WTC11 (cell line): ENCODE results near the gene PIGU. TPM values are rescaled to one million over a fixed set of nuclear protein-coding genes. Genes with fewer than 3 reads are reported as not detected.
A peak's percentile ranks its signal among the peaks of the same experiment; 100 is the strongest.

ENCODE experiments used
- ATAC-seq: fragments of 200-7000 bp; cut with Tn5 transposase; 2 replicates; pipeline ENCODE4 v1.10.0; 2021; ENCODE audit warnings: mild to moderate bottlenecking, moderate library complexity
- CTCF ChIA-PET: fragments of 300-600 bp; sonication (Branson Sonifier 250); formaldehyde crosslinking; loops from one replicate; lab custom pipeline; 2021; ENCODE audit warnings: antibody characterized with exemption; lab: Charles Lee
- POLR2A ChIA-PET: fragments of 350-600 bp; sonication (Branson Sonifier 250); formaldehyde crosslinking; loops from one replicate; lab custom pipeline; 2021; ENCODE audit warnings: antibody characterized with exemption; lab: Charles Lee
- DNase-seq: peaks from one replicate; pipeline ENCODE4 v3.0.0; 2021; ENCODE audit warnings: low spot score
- H3K27ac Mint-ChIP-seq: 2 replicates; pipeline ENCODE4 v1.8.0; 2021; ENCODE audit warnings: mixed read lengths
- H3K27me3 Mint-ChIP-seq: 2 replicates; pipeline ENCODE4 v1.8.0; 2021; ENCODE audit warnings: low read depth, mild to moderate bottlenecking, moderate library complexity, mixed read lengths
- H3K36me3 Mint-ChIP-seq: 2 replicates; pipeline ENCODE4 v1.8.0; 2021; ENCODE audit warnings: mixed read lengths
- H3K4me1 Mint-ChIP-seq: 2 replicates; pipeline ENCODE4 v1.8.0; 2022; ENCODE audit warnings: mixed read lengths
- H3K4me3 Mint-ChIP-seq: 2 replicates; pipeline ENCODE4 v1.8.0; 2021; ENCODE audit warnings: mild to moderate bottlenecking, moderate library complexity, mixed read lengths
- H3K9me3 Mint-ChIP-seq: 2 replicates; pipeline ENCODE4 v1.8.0; 2021; ENCODE audit warnings: mixed read lengths
- ATF2 ChIP-seq: sonication (generic); formaldehyde crosslinking; IDR thresholded peaks from 2 replicates; pipeline ENCODE4 v1.8.1; 2022; ENCODE audit warnings: low read depth, missing genetic modification reagents, borderline replicate concordance
- ATF3 ChIP-seq: sonication (generic); formaldehyde crosslinking; conservative IDR thresholded peaks from 2 replicates; pipeline ENCODE4 v1.8.1; 2022; ENCODE audit warnings: mild to moderate bottlenecking, missing genetic modification reagents
- CREB1 ChIP-seq: sonication (generic); formaldehyde crosslinking; IDR thresholded peaks from 2 replicates; pipeline ENCODE4 v1.8.0; 2023; ENCODE audit warnings: mild to moderate bottlenecking, missing genetic modification reagents
- E2F1 ChIP-seq: sonication (generic); formaldehyde crosslinking; IDR thresholded peaks from 2 replicates; pipeline ENCODE4 v1.8.0; 2022; ENCODE audit warnings: mild to moderate bottlenecking, missing genetic modification reagents
- E2F5 ChIP-seq: sonication (generic); formaldehyde crosslinking; IDR thresholded peaks from 2 replicates; pipeline ENCODE4 v1.8.1; 2022; ENCODE audit warnings: mild to moderate bottlenecking, moderate library complexity, missing genetic modification reagents
- ETV6 ChIP-seq: sonication (generic); formaldehyde crosslinking; IDR thresholded peaks from 2 replicates; pipeline ENCODE4 v1.8.1; 2022; ENCODE audit warnings: mild to moderate bottlenecking, missing genetic modification reagents
- FOXK1 ChIP-seq: sonication (generic); formaldehyde crosslinking; IDR thresholded peaks from 2 replicates; pipeline ENCODE4 v1.8.0; 2022; ENCODE audit warnings: mild to moderate bottlenecking, moderate library complexity, missing genetic modification reagents
- GRHL2 ChIP-seq: fragments of 250-450 bp; sonication (Bioruptor Pico); IDR thresholded peaks from 2 replicates; pipeline ENCODE4 v1.8.0; 2022; ENCODE audit warnings: mild to moderate bottlenecking, moderate library complexity; ENCODE audit not compliant: insufficient replicate concordance, severe bottlenecking
- GTF2I ChIP-seq: fragments of 250-450 bp; sonication (Bioruptor Pico); conservative IDR thresholded peaks from 2 replicates; pipeline ENCODE4 v1.4.0; 2021; ENCODE audit warnings: mild to moderate bottlenecking
- IRF1 ChIP-seq: sonication (generic); formaldehyde crosslinking; IDR thresholded peaks from 2 replicates; pipeline ENCODE4 v1.8.0; 2023; ENCODE audit warnings: missing genetic modification reagents
- JAZF1 ChIP-seq: fragments of 250-450 bp; sonication (Bioruptor Pico); IDR thresholded peaks from 2 replicates; pipeline ENCODE4 v1.9.0; 2021; ENCODE audit warnings: moderate library complexity, mild to moderate bottlenecking, inconsistent platforms
- NR1H2 ChIP-seq: sonication (generic); formaldehyde crosslinking; IDR thresholded peaks from 2 replicates; pipeline ENCODE4 v1.9.0; 2021; ENCODE audit warnings: mild to moderate bottlenecking, moderate library complexity, missing genetic modification reagents
- OVOL2 ChIP-seq: fragments of 250-450 bp; sonication (Bioruptor Pico); IDR thresholded peaks from 2 replicates; pipeline ENCODE4 v1.9.0; 2021; ENCODE audit warnings: mild to moderate bottlenecking, borderline replicate concordance
- PRDM15 ChIP-seq: sonication (generic); formaldehyde crosslinking; IDR thresholded peaks from 2 replicates; pipeline ENCODE4 v1.8.0; 2022; ENCODE audit warnings: missing genetic modification reagents
- RORB ChIP-seq: fragments of 250-450 bp; sonication (Bioruptor Pico); IDR thresholded peaks from 2 replicates; pipeline ENCODE4 v1.9.0; 2021; ENCODE audit warnings: mild to moderate bottlenecking
- SMAD4 ChIP-seq: sonication (generic); formaldehyde crosslinking; IDR thresholded peaks from 2 replicates; pipeline ENCODE4 v1.8.0; 2022; ENCODE audit warnings: mild to moderate bottlenecking, missing genetic modification reagents
- SOX15 ChIP-seq: fragments of 250-450 bp; sonication (Bioruptor Pico); IDR thresholded peaks from 2 replicates; pipeline ENCODE4 v1.9.0; 2021; ENCODE audit warnings: mild to moderate bottlenecking
- TEAD4 ChIP-seq: sonication (generic); formaldehyde crosslinking; IDR thresholded peaks from 2 replicates; pipeline ENCODE4 v1.8.0; 2022; ENCODE audit warnings: mild to moderate bottlenecking, missing genetic modification reagents
- ZBTB21 ChIP-seq: sonication (generic); formaldehyde crosslinking; IDR thresholded peaks from 2 replicates; pipeline ENCODE4 v1.8.1; 2023; ENCODE audit warnings: mild to moderate bottlenecking, missing genetic modification reagents, borderline replicate concordance
- ZMAT4 ChIP-seq: fragments of 250-450 bp; sonication (Bioruptor Pico); IDR thresholded peaks from 2 replicates; pipeline ENCODE4 v1.9.0; 2021; ENCODE audit warnings: mild to moderate bottlenecking
- ZNF138 ChIP-seq: sonication (generic); formaldehyde crosslinking; conservative IDR thresholded peaks from 2 replicates; pipeline ENCODE4 v1.8.1; 2022; ENCODE audit warnings: mild to moderate bottlenecking, moderate library complexity, missing genetic modification reagents
- ZNF281 ChIP-seq: sonication (generic); formaldehyde crosslinking; IDR thresholded peaks from 2 replicates; pipeline ENCODE4 v1.8.0; 2023; ENCODE audit warnings: mild to moderate bottlenecking, missing genetic modification reagents
- total RNA-seq: library from RNA; stranded (reverse); gene quantifications from 3 replicates; pipeline ENCODE4 v1.2.3, GENCODE V29; 2021

PIGU gene
- total RNA-seq, 1 experiment from 2014 or later: 24.8 TPM

- 0 out of 2 replicates have a peak, but pooled peaks cover 3% of the 10 kb centered on the region for H3K27me3 Mint-ChIP-seq
- H3K4me3 Mint-ChIP-seq: no peak overlapping the region
- POLR2A ChIA-PET: no interaction called here
- CTCF ChIA-PET: interaction anchor here (2.6 kb wide), 1 partner anchor 14 kb away, joined by 10 read pairs; no protein-coding TSS in a partner anchor
- H3K9me3 Mint-ChIP-seq: no peaks in the 10 kb centered on the region
- ATAC-seq (no peak), DNase-seq (no peak)
- H3K4me1 Mint-ChIP-seq: peaks cover 20% of the 10 kb centered on the region
- TF ChIP-seq ZMAT4 (CRISPR knock-in tag) (no peak), JAZF1 (no peak), SOX15 (CRISPR knock-in tag) (no peak), GRHL2 (CRISPR knock-in tag) (no peak), ATF3 (CRISPR knock-in tag) (no peak), E2F5 (no peak), PRDM15 (CRISPR knock-in tag) (no peak), E2F1 (CRISPR knock-in tag) (no peak), GTF2I (CRISPR knock-in tag) (no peak), ZBTB21 (no peak), ETV6 (CRISPR knock-in tag) (no peak)
- H3K27ac Mint-ChIP-seq: peak overlapping the region; percentile 27; the same call in 1 of the 2 replicates
- H3K36me3 Mint-ChIP-seq: no peaks in the 10 kb centered on the region
These were observed 128.9 kb downstream of the PIGU start for GRCh38 chr20:34547844-34548613.

- H3K4me1 Mint-ChIP-seq: peaks cover 20% of the 10 kb centered on the region
- 0 out of 2 replicates have a peak, but pooled peaks cover 3% of the 10 kb centered on the region for H3K27me3 Mint-ChIP-seq
- DNase-seq (no peak), ATAC-seq (no peak)
- no peak overlapping the region for H3K27ac Mint-ChIP-seq
- H3K9me3 Mint-ChIP-seq: no peaks in the 10 kb centered on the region
- no peak overlapping the region for H3K4me3 Mint-ChIP-seq
- CTCF ChIA-PET: no interaction called here
- no peaks in the 10 kb centered on the region for H3K36me3 Mint-ChIP-seq
- POLR2A ChIA-PET: no interaction called here
- TF ChIP-seq ZMAT4 (CRISPR knock-in tag) (no peak), ZNF138 (CRISPR knock-in tag) (no peak), JAZF1 (no peak), OVOL2 (no peak), NR1H2 (no peak), ATF2 (CRISPR knock-in tag) (no peak), ZNF281 (no peak), CREB1 (CRISPR knock-in tag) (no peak), TEAD4 (CRISPR knock-in tag) (no peak), IRF1 (CRISPR knock-in tag) (no peak), FOXK1 (CRISPR knock-in tag) (no peak), GRHL2 (CRISPR knock-in tag) (no peak), RORB (CRISPR knock-in tag) (no peak), SMAD4 (CRISPR knock-in tag) (no peak)
These were observed 130.1 kb downstream of the PIGU start for GRCh38 chr20:34546751-34547181.
